Measurements from ENCODE around the gene ARHGAP44. TPM values are rescaled to one million over a fixed set of nuclear protein-coding genes. Genes with fewer than 3 reads are reported as not detected.

The ARHGAP44 gene
- total RNA-seq, 1 donor from 2014 or later = 6.5 TPM

GRCh38 chr17:13017655-13018459 is 228.6 kb downstream of the ARHGAP44 start, which contains the start of gene ELAC2:
Gene ELAC2, minus strand, starts transcription at chr17:13018027. Its CDS starts 80 bp downstream, at chr17:13017947.
- H3K4me3 Mint-ChIP-seq = peak within 1 kb of the TSS; percentile 96
- DNase-seq (ENCODE audit: low read depth, low spot score) = peak; percentile 91
- peaks cover 17% of the 10 kb centered on the region for H3K4me1 Mint-ChIP-seq
- no peaks in the 10 kb centered on the region for H3K27me3 Mint-ChIP-seq (ENCODE audit: low read depth)
- H3K27ac Mint-ChIP-seq (ENCODE audit: unreplicated experiment) = peak within 1 kb of the TSS; percentile 76
- no peaks in the 10 kb centered on the region for H3K9me3 Mint-ChIP-seq
- peak; percentile 33 for TF ChIP-seq CTCF (conservative IDR thresholded peaks at IDR 0.05)
- H3K36me3 Mint-ChIP-seq (ENCODE audit: low read depth) = peaks cover 4% of the 10 kb centered on the region

GRCh38 chr17:13024016-13024415 is 234.7 kb downstream of the ARHGAP44 start:
- H3K9me3 Mint-ChIP-seq = peaks cover 3% of the 10 kb centered on the region
- no peak for DNase-seq (ENCODE audit: low read depth, low spot score)
- peak overlapping the region; percentile 30 for H3K27ac Mint-ChIP-seq (ENCODE audit: unreplicated experiment)
- peaks cover 13% of the 10 kb centered on the region for H3K4me1 Mint-ChIP-seq
- no peak for TF ChIP-seq CTCF (conservative IDR thresholded peaks at IDR 0.05)
- peak overlapping the region; percentile 50 for H3K4me3 Mint-ChIP-seq
- peaks cover 7% of the 10 kb centered on the region for H3K27me3 Mint-ChIP-seq (ENCODE audit: low read depth)
- no peaks in the 10 kb centered on the region for H3K36me3 Mint-ChIP-seq (ENCODE audit: low read depth)

- Mint-ChIP-seq H3K36me3 (ENCODE audit: low read depth) (no peaks in the 10 kb centered on the region), H3K4me3 (peak overlapping the region; percentile 50), H3K9me3 (peaks cover 3% of the 10 kb centered on the region), H3K4me1 (peaks cover 13% of the 10 kb centered on the region), H3K27me3 (ENCODE audit: low read depth) (peaks cover 7% of the 10 kb centered on the region), H3K27ac (ENCODE audit: unreplicated experiment) (peak overlapping the region; percentile 30)
- TF ChIP-seq CTCF (conservative IDR thresholded peaks at IDR 0.05) = peak; percentile 95
- DNase-seq (ENCODE audit: low read depth, low spot score) = peak; percentile 85
Measured at GRCh38 chr17:13024526-13025257, 235.4 kb downstream of the ARHGAP44 start.

- Mint-ChIP-seq H3K27me3 (ENCODE audit: low read depth) (peaks cover 7% of the 10 kb centered on the region), H3K4me1 (peaks cover 14% of the 10 kb centered on the region), H3K27ac (ENCODE audit: unreplicated experiment) (no peak overlapping the region), H3K9me3 (peaks cover 3% of the 10 kb centered on the region), H3K4me3 (no peak overlapping the region), H3K36me3 (ENCODE audit: low read depth) (no peaks in the 10 kb centered on the region)
- DNase-seq (ENCODE audit: low read depth, low spot score) = no peak
- no peak for TF ChIP-seq CTCF (conservative IDR thresholded peaks at IDR 0.05)
Measured at GRCh38 chr17:13025258-13025627, 235.9 kb downstream of the ARHGAP44 start.

GRCh38 chr17:13025687-13026086 is 236.4 kb downstream of the ARHGAP44 start:
- DNase-seq (ENCODE audit: low read depth, low spot score) = no peak
- Mint-ChIP-seq H3K9me3 (peaks cover 3% of the 10 kb centered on the region), H3K36me3 (ENCODE audit: low read depth) (no peaks in the 10 kb centered on the region), H3K4me3 (no peak overlapping the region), H3K27ac (ENCODE audit: unreplicated experiment) (no peak overlapping the region), H3K27me3 (ENCODE audit: low read depth) (peaks cover 7% of the 10 kb centered on the region), H3K4me1 (peaks cover 17% of the 10 kb centered on the region)
- no peak for TF ChIP-seq CTCF (conservative IDR thresholded peaks at IDR 0.05)
